HG03108 (cell line): ENCODE data around the gene SLC9C2.
"Not testable (repeated sequence)": the region's sequence is repeated elsewhere in the genome, so short reads cannot be mapped to it uniquely, and the experiment has no call there.

Source experiments
- ATAC-seq: cut with Tn5 transposase; IDR thresholded peaks from one replicate; pipeline ENCODE4 v1.9.1; 2021; ENCODE audit warnings: moderate library complexity; ENCODE audit not compliant: unreplicated experiment

The SLC9C2 gene

DNA sequence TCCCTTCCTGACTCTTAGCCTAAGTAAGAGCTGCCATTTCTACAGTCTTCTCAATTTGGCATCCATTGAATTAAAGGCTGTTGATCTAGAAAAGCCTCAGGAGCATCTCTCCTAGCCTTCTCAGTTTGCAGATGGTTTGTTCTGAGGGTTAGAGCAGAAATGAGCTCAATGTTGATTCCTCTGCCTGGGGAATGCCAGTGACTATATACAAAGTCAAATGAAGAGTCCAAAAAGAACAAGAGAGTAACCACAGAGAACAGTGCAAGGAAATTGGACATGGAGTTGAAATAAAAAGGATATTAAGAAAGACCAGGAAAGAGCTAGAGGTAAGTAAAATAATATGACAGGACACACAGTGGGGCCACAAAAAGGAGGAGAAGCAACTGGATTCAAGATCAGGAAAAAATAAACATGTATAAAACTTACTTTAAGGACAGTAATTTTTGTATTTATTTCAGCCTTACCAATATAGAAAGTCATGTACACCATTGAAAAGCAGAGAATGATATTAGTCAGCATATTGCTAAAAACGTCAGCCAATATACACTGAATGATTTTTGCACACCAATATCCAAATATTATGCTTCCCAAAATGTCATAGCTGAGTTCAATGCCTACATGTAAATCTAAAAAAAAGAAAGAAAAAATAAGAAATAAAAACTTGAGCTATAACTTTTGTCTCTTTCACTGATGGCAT, 21.3 kb downstream of the SLC9C2 start:
- no peak for ATAC-seq

DNA sequence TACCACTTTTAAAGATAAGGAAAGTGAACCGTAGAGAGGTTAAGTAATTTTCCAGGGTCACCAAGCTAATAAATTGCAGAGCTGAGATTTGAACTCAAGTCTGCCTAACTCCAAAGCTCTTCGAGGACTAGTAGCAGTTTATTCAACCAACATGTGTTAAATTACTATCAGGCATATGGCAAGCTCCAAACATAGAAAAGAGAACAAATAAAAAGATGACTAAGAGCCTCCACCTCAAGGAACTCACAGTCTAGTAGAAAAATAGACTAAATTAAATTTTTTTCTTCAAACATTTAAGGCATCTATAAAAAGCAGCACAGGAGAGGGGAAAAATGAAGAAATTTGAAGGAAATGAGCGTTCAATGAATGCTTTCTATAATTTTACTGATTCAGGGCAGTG, 22.2 kb downstream of the SLC9C2 start:
- ATAC-seq, result no peak

DNA sequence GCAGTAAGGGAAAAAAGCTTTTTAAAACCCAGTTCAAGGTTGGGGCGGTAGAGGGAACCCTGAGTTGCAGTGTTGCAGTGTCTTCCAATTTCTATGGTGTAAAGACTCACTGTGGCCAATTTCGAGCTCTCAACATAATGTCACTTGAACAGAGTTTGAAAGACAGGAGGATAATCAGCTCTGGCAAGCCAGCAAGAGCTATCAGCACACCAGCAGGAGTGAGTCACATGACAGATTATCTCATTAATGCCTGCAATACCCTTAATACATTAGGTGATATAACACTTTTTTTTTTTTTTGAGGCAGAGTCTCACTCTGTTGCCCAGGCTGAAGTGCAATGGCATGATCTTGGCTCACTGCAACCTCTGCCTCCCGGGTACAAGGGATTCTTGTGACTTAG, 22.8 kb downstream of the SLC9C2 start:
- no peak for ATAC-seq

- ATAC-seq, result no peak
Measured at GRCh38 chr1:173573596-173573995, 29.3 kb downstream of the SLC9C2 start.

- ATAC-seq, result no peak
Measured at GRCh38 chr1:173572201-173572873, 30.5 kb downstream of the SLC9C2 start.

DNA sequence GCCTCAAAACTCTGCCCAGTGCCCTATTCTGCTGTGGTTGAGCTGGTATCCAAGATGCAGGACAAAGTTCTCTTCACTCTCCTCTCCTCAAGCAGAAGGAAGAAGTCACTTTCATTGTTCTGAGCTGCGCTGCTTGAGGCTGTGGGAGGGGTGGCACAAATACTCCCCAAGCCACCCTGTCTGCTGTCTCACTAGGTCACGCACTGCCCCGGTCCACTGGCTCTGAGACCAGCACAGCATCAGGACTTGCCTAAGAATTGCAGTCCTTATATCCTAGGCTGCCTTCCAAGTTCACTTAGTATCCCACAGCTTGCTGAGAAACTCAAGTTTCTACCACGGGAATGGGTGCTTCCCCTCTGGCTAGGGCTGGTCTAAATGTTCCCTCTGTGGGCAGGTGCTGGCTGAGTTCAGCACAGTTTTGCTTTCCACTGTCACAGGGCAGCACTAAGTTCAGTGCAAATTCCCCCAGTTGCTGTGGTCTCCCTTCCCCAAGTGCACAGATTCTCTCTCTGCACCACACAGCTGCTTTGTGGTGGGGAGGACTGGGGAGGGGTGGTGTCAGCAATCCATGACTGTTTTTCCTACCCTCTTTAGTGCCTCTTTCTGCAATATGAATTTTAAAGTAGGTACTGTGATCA, 32.4 kb downstream of the SLC9C2 start:
- ATAC-seq, result peak; percentile 76

GRCh38 chr1:173568483-173568882, 34.4 kb downstream of the SLC9C2 start:
- ATAC-seq, result no peak

GRCh38 chr1:173563846-173564245, 39.0 kb downstream of the SLC9C2 start:
- not testable (repeated sequence) for ATAC-seq

GRCh38 chr1:173562813-173563212, 40.1 kb downstream of the SLC9C2 start:
- no peak for ATAC-seq

DNA sequence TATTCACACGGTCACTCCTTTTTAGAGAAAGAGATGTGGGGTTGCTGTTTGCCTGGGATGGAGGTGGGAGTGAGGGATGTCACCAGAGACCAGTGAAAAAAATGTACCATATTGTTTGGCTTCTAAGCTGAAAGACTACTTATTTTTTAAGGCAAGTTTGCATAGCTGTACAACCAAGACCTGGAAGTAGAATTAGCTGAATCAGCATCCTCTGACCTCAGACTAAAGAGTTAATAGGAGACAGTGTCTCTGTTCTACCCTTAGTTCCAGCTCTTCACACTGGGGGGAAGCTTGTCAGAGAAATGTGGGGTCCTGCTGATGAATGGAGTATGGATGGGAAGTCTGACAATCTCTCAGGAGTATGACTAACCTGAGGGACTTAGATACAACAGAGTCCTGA, 41.6 kb downstream of the SLC9C2 start:
- ATAC-seq, result no peak

GRCh38 chr1:173560285-173560880, 42.5 kb downstream of the SLC9C2 start:
- ATAC-seq, result no peak

DNA sequence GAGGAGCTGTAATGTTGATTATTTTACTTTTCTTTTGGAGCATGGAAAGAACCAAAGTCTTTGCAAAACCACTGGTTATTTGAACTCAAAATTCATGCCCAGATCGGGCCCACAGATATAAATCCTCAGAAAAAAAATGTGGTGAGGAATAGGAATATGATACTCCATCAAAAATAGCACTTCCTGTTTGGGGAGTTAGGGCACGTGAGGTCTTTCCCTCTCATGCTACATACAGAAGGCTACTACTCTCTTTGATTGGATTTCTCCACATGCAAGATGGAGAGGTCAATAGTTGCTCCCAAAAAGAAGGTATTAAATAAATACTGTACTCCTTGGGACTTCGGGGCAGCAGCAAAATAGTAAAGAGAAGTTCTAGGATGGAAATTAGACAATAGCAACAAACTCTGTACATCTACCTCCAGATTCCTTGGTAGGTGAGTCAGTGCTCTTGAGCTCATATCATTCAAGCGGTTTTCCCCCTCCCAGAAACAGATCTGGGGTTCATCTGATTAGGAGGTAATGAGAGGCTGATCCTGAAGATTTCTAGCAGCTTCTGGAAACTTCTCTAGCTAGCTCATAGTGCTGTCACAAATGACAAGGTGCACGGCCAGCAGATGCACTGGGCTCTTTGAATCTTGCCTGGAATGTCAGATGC, 47.1 kb downstream of the SLC9C2 start:
- no peak for ATAC-seq

- ATAC-seq, result no peak
Measured at GRCh38 chr1:173554541-173555250, 48.2 kb downstream of the SLC9C2 start.

- ATAC-seq, result no peak
Measured at GRCh38 chr1:173554089-173554488, 48.8 kb downstream of the SLC9C2 start.

GRCh38 chr1:173553312-173553711, 49.6 kb downstream of the SLC9C2 start:
- no peak for ATAC-seq

- no peak for ATAC-seq
Measured at GRCh38 chr1:173551699-173552098, 51.2 kb downstream of the SLC9C2 start.

GRCh38 chr1:173549813-173550212, 53.1 kb downstream of the SLC9C2 start:
- no peak for ATAC-seq

GRCh38 chr1:173545688-173546087, 57.2 kb downstream of the SLC9C2 start:
- ATAC-seq, result no peak

DNA sequence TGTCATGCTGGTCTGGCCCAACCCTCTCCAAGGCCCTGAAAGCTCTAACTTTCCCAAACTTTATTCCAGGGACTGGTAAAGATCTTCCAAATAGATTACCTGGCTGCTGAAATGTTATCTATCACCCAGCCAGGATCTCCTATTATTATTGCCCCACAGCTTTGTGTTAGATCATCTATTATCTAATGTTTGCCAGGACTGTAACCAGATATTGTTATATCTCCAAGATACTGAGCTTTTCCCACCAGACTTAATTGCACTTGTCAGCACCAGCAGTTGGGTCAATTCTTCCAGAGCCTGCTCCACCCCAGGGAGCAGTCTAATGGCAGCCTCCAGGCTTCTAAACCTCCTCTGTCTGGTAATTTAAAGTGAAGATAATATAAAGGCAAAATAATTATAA, 66.6 kb downstream of the SLC9C2 start:
- ATAC-seq, result no peak

DNA sequence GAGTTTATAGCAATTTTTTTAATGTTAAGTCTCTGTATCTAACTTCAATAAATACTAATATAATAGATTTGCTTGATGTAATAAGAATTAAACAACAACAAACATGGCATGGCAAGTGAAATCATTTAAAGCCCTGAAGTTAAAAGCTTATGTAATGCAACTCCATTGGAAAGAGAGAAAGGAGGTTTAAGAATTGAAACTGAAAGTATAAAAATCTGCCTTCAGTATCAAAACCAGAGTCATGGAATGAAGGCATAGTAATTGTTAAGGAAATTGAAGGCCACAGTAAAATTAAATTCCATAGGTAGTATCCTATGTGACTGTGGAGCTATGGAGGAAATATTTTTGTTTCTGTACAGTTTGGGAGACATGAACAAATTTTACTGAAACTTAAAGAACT, 70.6 kb downstream of the SLC9C2 start:
- no peak for ATAC-seq
